NCI-H82 treated with DMSO at 0.1 percent for 48 hours (cell line): ENCODE measurements around the gene LIF.
"Not testable (repeated sequence)": the region's sequence is repeated elsewhere in the genome, so short reads cannot be mapped to it uniquely, and the experiment has no call there.

ENCODE experiments used
- DNase-seq: peaks from one replicate; lab custom pipeline; 2025; ENCODE audit not compliant: unreplicated experiment; lab: John Stamatoyannopoulos, UW

The LIF gene

DNA sequence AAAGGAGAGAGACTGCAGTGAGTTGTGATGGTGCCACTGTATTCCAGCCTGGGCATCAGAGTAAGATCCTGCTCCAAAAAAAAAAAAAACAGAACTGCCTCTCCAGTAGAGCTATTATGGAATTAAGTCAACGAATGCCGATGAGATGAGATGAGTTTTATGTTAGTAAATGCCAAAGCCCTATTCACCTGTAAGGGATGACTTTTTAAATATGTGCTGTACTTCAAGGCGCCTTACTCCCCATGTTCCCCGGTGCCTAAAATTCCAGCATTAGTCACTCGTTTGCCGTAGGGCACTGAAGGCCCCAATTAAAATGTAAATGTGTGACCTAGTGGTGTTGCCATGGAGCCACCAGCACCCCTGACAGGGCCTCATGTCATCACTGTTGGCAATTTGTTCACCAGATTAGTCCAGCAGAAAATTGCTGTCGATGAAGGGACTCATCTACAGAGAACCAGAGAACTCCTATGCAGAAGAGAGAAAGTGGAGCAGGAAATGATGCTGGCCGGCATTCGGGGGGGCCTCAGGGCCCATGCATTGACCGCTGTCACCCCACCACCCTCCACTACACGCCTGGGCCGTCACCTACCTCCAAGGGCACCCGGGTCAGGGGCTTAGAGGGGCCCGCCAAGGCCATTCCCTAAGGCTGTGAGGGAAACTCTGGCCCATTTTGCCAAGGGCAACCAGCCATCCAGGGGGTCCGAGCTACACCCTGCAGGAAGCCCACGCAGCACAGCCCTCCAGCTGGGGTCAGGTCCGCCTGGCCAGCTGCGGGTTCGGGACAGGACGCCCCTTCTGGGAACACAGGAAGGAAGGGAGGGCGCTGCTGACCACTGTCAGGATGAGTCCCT is 17.8 kb downstream of the LIF start:
- no peak for DNase-seq

DNA sequence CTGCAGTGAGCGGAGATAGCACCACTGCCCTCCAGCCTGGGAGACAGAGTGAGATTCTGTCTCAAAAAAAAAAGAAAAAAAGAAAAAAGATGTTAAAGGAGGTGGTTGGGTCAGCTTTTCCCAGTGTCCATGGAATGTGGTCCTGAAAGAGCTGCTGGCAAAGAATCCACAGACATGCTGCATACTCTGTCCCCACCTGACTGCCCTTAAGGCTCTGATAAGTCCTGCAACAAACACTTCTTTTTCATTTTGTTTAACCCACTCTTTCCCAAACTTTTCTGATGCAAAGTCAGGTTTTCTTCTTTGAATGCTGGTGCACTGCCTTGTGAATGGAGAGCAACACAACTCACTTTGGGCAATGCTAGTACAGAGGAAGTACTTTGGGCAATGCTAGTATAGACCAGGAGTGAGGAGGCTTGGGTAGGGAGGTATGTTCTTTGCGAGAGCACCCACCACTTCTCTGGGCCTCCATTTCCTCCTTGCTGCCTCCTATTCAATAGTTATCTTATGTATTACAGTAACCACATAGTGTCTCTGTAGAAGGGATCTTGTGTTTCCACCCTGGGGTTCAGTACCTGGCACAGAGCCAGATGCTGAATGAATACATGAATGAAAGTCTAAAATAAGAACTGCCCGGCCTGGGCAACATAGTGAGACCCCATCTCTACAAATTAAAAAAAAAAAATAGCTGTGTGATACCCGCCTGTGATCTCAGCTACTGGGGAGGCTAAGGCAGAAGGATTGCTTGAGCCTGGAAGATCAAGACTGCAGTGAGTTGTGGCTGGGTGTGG is 18.9 kb downstream of the LIF start:
- no peak for DNase-seq

DNA sequence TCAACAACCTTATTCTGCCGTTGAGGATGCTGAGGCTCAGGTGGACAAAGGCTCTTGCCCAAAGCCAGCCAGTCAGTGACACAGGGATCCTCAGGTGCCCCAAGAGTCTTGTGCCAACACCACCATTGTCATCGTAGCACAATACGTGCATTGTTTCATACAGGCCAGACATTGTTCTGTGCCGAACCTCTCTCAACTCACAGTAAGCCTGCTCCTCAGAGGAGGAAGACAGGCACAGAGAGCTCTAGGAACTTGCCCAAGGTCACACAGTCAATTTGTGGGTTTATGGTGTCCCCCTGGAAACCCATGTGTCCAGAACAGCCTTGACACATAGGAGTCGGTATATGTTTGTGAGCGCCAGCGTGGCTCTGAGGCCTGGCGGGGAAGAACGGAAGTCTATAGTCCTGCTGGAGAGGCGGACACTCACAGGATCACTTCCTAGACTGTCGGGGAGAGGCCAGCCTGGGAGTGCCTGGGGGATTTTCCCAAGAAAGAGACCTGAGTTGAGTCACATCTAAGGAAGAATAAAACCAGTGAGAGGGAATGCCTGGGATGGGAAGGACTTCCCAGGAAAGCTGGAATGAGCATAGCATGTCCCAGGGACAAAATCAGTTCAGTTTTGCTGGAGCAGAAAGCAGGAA is 20.2 kb downstream of the LIF start:
- no peak for DNase-seq

DNA sequence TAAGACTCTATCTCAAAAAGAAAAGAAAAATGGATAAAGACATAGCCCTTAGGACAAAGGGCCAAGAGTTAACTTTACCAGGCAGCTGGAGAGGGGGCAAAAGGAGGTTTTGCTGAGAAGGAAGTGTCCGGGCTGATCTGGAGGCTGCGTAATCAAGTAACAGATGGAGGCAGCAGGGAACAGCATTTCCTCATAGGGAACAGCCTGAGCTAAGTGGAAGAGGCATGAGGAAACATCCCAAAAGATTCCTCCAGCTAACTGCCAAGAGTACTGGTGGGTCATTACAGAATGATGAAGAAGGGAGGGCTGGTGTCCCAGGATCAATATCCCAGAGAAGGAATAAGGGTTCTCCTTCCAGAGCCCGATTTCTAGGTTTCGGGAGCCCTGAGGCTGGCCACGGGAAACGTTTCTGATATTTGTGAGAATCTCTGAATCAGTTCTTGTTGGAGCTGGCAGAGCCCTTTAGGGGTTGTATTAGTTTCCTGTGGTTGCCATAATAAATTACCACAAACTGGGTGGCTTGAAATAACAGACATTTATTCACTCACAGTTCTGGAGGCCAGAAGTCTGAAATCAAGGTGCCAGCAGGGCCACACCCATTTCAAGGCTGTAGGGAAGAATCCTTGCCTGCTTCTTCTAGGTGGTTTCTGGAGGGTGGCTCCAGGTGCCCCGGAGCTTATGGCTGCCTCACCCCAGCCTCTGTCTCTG is 21.2 kb downstream of the LIF start:
- no peak for DNase-seq

DNA sequence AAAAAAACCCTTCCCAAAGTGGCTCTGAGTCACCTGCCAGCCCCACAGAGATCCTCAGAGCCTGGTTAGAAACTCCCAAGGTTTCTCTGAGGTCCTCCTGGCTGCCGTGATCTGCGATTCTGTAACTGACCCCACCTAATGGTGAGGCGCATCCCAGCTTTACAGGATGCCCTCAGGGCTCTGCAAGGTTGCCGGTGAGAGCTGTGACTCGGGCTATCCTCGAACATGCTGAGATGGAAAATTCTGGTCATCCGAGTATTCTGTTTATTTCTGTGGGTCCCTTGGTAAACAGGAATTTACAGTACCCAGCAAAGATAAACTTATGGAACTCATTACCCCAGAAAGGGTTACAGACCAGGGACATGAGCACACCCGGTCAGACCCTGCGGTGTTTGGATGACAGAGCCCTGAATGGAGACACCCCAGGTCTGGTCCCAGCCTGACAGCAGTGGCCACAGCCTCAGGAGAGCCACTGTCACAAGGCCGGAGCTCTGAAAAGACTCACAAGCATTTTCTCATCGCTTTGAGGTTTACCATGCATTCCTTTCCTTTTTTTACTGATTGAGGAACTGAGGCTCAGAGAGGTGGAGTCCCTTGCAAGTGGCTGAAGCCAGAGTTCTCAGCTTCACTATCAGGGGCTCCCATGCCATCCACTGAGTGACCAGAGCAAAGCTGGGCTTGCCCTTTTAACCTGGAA is 22.2 kb downstream of the LIF start:
- DNase-seq = no peak

DNA sequence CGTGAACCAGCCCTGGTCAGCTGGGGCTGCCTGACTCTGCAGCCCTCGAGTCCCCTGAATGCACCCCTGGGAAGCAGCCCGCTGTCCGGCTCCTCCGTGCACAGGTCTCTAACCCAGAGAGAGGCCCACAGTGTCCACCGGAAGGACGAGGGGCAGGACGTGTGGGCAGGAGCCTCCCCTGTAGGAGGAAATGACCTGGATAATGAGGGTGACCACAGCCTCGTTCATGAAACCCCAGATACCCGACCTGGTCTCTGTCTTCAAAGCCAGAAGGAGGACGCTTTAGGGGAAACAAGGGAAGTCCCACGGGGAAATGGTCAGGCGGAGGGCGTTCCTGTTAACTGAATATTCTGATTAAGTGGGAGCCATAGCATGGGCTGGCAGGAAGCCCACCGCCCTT is 23.3 kb downstream of the LIF start:
- no peak for DNase-seq

DNA sequence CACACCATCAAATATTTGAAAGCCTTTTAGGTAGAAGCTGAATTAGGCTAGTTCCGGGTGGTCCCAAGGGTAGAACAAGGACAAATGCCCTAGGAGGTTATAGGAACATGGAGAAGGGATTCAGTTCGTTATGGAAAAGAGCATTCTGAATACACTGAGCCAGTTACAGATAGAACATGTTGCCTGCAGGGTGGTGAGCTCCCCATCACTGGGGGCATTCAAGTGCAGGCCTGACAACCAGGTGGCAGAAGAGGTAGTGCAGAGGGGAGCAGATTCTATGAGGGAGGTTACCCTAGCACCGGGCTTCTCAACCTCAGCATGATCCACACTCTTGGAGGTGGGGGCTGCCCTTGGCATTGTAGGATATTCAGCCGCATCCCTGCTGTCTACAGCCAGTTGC is 24.2 kb downstream of the LIF start:
- no peak for DNase-seq

DNA sequence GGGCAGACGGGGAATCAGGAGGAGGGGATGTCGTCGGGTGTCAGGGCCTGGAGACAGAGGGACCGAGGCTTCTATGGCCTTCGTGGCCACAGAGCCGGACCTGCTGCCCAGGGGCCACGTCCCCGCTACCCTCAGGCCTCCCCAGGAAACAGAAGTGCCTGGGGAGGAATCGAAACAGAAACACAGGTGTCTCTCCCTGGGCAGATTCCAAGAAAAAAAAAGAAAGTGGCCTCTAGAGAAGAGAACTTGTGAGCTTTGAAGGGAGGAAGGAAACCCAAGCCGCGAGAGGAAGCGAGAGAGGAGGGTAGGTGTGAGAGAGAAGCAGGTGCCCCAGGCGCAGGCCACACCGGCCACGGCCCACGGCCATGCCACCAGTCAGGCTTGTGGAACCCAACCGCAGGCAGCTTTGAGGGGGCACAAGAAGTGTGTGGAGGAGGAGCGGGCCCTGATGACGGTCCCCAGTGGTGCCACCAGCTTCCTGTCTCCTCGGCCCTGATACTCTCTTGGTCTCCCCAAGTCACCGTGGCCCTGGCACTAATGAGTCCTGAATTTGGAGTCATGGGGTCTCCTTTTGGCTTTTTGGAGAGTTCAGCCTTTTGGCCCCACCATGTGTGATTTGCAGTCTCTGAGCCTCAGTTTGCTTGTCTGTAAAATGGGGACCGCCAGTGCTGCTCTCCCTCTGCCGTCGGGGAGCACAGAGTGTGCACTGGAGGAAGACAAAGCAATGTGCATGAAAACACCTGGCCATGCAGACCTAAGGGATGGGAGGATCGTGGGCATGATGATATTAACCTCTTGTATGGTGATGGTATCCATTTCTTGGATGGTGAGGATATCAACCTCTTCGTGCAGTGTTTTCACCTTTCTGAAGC is 25.2 kb downstream of the LIF start:
- DNase-seq = no peak

DNA sequence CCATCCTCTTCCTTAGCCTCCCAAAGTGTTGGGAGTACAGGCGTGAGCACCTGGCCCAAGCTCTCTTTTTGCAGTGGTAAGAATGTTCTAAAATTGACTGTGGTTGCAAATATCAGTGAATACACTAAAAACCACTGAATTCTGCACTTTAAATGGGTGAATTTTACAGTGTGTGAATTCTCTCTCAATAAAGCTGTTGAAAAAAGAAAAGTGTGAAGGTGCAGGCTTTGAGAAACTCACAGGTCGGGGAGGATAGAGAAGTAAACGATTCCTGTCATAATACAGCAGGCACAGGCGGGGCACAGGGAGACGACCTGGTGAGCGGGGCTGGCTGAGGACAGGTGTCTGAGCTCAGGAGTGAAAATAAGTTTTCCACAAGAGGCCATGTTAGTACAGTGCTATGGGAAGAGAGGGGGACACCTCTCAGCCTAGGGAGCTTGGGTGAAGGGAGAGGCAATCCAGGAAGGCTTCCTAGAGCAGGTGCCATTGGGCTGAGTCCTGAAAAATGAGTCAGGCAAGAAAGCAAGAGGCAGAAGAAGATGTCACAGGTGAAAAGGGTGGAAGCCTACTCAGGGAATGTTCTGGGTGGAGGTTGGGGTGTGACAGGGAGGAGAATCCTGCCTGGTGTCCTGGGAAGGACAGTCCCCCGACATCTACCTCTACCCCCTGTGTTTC is 26.1 kb downstream of the LIF start:
- no peak for DNase-seq

DNA sequence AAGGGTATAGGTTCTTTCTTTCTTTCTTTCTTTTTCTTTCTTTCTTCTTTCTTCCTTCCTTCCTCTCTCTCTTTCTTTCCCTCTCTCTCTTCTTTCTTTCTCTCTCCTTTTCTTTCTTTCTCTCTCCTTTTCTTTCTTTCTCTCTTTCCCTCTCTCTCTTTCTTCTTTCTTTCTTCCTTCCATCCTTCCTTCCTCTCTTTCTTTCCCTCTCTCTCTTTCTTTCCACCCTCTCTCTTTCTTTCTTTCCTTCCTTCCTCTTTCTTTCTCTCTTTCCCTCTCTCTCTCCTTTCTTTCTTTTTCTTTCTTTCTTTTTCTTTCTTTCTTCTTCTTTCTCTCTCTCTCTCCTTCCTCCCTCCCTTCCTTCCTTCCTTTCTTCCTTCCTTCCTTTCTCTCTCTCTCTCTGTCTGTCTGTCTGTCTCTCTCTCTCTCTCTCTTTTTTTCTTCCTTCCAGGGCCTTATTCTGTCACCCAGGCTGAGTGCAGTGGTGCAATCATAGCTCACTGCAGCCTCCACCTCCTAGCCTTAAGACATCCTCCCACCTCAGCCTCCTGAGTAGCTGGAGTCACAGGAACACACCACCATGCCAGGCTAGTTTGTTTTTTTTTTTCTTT is 26.8 kb downstream of the LIF start:
- no peak for DNase-seq

DNA sequence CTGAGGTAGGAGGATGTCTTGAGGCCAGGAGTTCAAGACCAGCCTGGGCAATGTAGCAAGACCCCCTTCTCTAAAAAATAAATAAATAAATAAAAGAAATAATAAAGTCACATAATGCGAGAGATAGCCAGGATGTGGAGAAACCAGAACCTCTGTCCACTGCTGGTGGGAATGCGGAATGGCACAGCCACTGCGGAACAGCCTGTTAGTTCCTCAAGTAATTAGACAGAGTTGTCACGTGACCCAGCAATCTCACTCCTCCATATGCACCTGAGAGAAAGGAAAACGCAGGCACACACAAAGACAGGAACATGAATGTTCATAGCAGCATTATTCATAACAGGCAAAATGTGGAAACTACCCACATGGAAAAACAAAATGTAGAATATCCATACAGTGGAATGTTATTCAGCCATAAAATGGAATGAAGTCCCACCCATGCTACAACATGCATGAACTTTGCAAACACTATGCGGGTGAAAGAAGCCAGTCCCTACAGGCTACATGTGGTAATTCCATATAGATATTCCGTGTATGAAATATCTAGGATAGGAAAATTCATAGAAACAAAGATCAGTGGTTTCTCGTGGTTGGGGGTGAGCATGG is 27.4 kb downstream of the LIF start:
- no peak for DNase-seq

DNA sequence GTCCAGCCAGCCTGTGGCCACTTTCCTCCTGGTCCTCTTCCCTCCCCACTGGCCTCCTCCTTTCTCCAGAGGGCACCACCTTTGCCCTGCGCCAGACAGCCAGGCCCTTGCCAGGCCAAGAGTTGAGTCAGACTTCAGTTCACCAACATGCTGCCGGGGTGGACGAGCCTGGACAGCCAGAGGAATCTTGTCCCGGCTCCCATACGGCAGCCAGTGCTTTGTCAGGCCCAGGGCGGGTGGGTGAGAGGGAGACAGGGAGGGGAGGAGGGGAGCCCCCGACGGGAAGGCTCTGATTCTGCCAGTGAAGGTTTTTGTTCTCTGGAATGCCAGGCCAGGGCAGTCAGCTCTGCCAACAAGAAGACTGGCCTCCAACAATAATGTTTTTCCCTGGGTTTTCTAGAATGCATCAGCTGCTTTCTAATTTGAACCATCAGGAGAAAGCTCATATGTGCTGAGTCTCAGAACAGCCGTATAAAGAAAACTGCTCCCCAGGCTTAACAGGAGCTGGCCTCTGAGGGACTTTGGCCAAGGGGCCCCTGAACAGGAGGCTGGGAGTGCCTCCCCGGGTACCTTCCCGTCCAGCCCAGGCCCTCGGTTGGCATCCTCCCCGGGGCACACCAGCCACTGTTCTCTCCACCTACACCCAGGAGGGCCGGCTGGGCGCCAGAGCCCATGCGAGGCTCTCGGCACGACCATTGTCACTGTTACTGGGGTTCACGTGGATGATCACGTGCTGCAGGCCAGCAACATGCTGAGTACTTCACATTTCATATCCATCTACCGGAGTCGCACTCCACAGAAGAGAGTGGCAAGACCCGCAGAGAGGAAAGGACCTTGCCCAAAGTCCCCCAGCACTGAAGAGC is 28.6 kb downstream of the LIF start:
- DNase-seq = no peak

DNA sequence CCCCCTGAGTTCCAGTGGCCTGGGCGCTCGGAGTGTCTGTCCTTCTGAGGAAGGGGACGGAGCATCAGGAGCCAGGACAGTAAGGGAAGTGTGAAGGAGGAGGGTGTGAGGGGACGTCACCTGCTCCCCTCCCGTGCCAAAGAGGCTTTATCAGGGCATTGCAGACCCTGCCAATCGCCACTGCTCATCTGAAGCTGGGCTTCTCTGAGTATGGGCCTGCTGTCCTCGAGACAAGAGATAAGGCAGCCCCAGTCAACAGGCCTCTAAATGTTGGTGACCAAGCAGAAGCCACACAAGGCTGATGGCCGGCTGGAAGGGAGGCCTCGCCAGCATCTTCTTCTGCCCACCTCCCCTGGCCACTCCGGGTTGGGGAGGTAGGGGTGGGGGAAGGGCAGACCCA is 29.8 kb downstream of the LIF start:
- no peak for DNase-seq

DNA sequence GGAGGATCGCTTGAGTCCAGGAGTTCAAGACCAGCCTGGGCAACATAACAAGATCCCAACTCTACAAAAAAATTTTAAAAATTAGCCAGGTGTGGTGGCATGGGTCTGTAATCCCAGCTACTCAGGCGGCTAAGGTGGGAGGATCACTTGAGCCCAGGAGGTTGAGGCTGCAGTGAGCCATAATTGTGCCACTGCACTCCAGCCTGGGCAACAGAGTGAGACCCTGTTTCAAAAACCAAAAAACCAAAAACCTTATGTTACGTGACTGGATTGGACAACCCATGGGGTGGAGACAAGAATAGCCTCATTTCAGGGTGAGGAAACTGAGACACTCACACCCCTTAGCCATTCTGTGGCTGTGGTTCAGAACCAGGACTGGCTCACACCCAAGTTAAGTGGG is 30.3 kb downstream of the LIF start:
- DNase-seq = not testable (repeated sequence)

DNA sequence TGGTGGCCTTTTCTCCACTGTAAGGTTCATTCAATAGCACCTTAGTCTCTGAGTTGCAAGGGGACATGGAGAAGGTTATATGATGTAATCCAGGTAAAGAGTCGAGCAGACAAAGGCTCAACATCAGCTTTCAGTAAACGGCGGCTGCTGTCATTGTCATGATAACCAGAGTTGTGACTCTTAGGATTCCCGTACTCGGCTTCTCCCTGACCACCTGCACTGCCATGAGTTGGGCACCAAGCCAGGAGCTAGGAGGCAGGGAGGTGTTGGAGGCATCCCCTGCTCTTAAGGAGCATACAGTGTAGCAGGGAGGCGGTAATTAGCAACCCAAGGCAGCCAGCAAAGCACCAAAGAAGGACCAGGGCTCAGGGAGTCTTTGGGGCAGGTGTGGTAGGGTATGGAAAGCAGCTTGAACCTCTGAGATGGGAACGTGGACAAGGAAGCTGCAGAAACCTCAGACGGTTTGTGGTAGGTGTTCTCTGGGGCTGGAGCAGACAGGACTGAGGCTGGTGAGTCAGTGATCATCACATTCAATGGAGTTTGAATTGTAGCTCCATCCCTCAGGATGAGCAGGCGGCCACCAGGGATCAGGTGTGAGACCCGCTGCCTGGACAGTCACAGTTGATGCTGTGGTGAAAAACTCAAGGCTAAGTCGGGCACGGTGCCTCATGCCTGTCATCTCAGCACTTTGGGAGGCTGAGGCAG is 31.7 kb downstream of the LIF start:
- no peak for DNase-seq

DNA sequence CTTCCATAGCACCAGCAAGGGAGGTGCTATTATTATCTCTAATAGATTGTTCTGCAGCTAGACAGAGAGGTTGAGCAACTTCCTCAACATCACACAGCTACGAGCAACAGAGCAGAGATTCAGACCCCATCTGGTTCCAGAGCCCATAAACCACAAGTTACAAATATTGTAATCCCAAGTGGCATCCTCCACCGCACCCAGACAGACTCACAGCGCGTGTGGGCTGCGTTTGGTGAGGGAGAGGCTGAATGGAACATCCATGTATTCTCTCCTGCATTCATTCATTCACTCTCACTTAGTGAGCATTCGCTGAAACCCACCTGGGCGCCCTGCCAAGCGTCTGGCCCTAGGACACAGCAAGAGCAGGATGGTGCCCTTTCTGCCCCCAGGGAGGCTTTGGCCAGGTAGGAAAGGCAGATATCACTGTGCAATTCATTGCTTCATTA is 33.5 kb downstream of the LIF start:
- no peak for DNase-seq
